ENCODE results near the gene CSPG4. TPM values are rescaled to one million over a fixed set of nuclear protein-coding genes. Genes with fewer than 3 reads are reported as not detected.
A peak's percentile ranks its signal among the peaks of the same experiment; 100 is the strongest.

The CSPG4 gene
- total and polyA plus RNA-seq, 9 of the 15 experiments (the other 6 are each of a cell fraction or from before 2014, with no cell fraction given) = under 0.01 to 0.07 (median 0.04) TPM; not detected in 5

DNA sequence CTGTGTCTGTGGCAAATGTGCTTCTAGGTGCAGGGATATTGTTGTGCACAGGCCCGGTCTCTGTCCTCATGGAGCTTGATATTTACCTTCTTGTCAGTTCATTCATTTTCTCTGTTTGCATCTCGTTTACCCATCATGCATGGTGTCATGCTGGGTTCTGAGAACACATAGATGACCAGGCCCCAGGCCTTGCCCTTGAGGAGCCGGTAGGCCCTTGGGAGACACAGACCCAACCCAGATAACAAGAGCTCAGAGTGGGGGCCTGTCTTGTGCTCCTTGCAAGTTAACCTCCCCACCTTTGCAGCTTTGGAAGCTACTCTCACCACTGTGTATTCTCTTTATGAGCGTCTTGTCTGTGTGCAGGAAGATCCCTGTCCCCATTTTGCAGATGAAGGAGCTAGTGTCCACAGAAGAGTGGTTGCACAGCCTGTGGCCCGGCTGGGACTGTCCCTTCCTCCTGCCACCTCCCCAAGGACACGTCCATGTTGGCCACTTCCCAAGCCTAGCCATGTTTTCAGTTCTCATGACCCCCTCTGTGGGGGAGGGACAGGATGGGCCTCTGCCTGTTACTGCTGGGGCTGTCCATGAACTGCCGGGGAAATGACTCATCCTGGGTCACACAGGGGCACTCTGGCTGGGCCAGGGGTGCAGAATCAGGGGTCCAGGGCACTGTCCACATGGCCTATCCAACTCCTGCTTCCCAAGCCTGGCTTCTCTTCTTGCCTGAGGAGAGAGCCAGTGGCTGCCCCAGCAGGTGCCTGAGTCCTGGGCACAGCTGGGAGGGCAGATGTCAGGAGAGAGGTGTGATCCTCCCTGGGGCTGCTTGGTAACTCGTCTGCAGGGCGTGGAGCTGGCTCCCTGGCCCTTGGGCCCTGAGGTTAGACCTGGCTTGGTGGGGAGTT is 61.5 kb downstream of the CSPG4 start (continued):
- TF ChIP-seq, protein P1, sequence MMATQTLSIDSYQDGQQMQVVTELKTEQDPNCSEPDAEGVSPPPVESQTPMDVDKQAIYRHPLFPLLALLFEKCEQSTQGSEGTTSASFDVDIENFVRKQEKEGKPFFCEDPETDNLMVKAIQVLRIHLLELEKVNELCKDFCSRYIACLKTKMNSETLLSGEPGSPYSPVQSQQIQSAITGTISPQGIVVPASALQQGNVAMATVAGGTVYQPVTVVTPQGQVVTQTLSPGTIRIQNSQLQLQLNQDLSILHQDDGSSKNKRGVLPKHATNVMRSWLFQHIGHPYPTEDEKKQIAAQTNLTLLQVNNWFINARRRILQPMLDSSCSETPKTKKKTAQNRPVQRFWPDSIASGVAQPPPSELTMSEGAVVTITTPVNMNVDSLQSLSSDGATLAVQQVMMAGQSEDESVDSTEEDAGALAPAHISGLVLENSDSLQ (IDR thresholded peaks at IDR 0.05) = 0 out of 2 replicates have a peak, but pooled peaks have one; percentile 21
- no peak for TF ChIP-seq HNRNPH1 (optimal IDR thresholded peaks at IDR 0.05; ENCODE audit: low read depth, low read length)
- TF ChIP-seq HBP1 (CRISPR knock-in tag; IDR thresholded peaks at IDR 0.05) = no peak
- TF ChIP-seq THRB (CRISPR knock-in tag; conservative IDR thresholded peaks at IDR 0.05) = no peak
- no peak for TF ChIP-seq CHD4 (IDR thresholded peaks at IDR 0.05; ENCODE audit: insufficient read depth, insufficient replicate concordance, low read depth, low read length, poor library complexity, severe bottlenecking)
- TF ChIP-seq ARID1B (IDR thresholded peaks at IDR 0.05) = peak; percentile 90
- TF ChIP-seq CBX3 (IDR thresholded peaks at IDR 0.05; ENCODE audit: borderline replicate concordance in 1 of 2, low read length in 2 of 2) = 0 out of 3 replicates have a peak, but pooled peaks of 1 of the 2 experiments have one; percentile 23
- TF ChIP-seq, protein P2, sequence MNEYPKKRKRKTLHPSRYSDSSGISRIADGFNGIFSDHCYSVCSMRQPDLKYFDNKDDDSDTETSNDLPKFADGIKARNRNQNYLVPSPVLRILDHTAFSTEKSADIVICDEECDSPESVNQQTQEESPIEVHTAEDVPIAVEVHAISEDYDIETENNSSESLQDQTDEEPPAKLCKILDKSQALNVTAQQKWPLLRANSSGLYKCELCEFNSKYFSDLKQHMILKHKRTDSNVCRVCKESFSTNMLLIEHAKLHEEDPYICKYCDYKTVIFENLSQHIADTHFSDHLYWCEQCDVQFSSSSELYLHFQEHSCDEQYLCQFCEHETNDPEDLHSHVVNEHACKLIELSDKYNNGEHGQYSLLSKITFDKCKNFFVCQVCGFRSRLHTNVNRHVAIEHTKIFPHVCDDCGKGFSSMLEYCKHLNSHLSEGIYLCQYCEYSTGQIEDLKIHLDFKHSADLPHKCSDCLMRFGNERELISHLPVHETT (CRISPR knock-in tag; conservative IDR thresholded peaks at IDR 0.05 in 1 of 2, IDR thresholded peaks at IDR 0.05 in 1 of 2) = 0 out of 4 replicates have a peak, but pooled peaks of 1 of the 2 experiments have one; percentile 42
- TF ChIP-seq TAL1 (IDR thresholded peaks at IDR 0.05) = 0 out of 2 replicates have a peak, but pooled peaks have one; percentile 8
- TF ChIP-seq ZNF586 (CRISPR knock-in tag; conservative IDR thresholded peaks at IDR 0.05) = no peak
- peak; percentile 58 for TF ChIP-seq KDM5B (IDR thresholded peaks at IDR 0.05; ENCODE audit: insufficient replicate concordance, low read depth, low read length)
- no peak for TF ChIP-seq WHSC1 (IDR thresholded peaks at IDR 0.05; ENCODE audit: low read length)
- peak; percentile 24 for TF ChIP-seq MEIS2 (IDR thresholded peaks at IDR 0.05; ENCODE audit: partially characterized antibody)
- no peak for TF ChIP-seq HNRNPK (IDR thresholded peaks at IDR 0.05; ENCODE audit: low read depth, low read length, poor library complexity, severe bottlenecking)
- peak; percentile 96 for TF ChIP-seq JUN (IDR thresholded peaks at IDR 0.05; ENCODE audit: borderline replicate concordance, low read depth, low read length)
- no peak for TF ChIP-seq JUN (CRISPR knock-in tag; IDR thresholded peaks at IDR 0.05; ENCODE audit: borderline replicate concordance)
- 0 out of 2 replicates have a peak, but pooled peaks have one; percentile 60 for TF ChIP-seq JUNB (CRISPR knock-in tag; conservative IDR thresholded peaks at IDR 0.05)
- TF ChIP-seq ZNF12 (CRISPR knock-in tag; IDR thresholded peaks at IDR 0.05) = no peak
- TF ChIP-seq SMARCA4 (IDR thresholded peaks at IDR 0.05) = peak; percentile 94
- TF ChIP-seq, protein P3, sequence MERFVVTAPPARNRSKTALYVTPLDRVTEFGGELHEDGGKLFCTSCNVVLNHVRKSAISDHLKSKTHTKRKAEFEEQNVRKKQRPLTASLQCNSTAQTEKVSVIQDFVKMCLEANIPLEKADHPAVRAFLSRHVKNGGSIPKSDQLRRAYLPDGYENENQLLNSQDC (CRISPR knock-in tag; IDR thresholded peaks at IDR 0.05) = no peak
- no peak; the same call in 1 of the 2 replicates for TF ChIP-seq XRCC5 (IDR thresholded peaks at IDR 0.05; ENCODE audit: low read depth, low read length)
